NCI-H1092 treated with DMSO at 0.1 percent for 48 hours (cell line): Measurements from ENCODE around the gene OR52E2.
"Not testable (repeated sequence)": the region's sequence is repeated elsewhere in the genome, so short reads cannot be mapped to it uniquely, and the experiment has no call there.

Experiments
- DNase-seq: peaks from one replicate; lab custom pipeline; 2025; lab: John Stamatoyannopoulos, UW

Gene OR52E2

DNA sequence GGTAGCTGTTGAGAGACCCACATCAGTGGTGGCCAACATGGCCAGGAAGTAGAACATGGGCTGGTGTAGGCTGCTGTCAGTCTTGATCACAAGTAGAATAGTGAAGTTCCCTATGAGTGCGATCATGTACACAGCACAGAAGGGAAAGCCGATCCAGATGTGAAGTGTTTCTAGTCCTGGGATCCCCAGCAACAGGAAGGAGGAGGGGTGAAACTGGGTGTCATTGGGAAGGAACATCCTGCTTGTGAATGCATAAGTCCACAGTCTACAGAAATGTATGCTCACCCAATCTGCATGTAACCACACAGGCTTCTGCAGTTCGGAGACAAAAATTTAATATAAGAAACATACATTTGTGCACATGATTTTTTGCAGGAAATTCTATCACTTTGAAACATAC, at the start of gene OR52E2:
Gene OR52E2, minus strand, starts transcription at position 237 of the 400 bp plus-strand sequence. Its CDS starts 0 bp downstream, at position 237.
- no peak for DNase-seq

DNA sequence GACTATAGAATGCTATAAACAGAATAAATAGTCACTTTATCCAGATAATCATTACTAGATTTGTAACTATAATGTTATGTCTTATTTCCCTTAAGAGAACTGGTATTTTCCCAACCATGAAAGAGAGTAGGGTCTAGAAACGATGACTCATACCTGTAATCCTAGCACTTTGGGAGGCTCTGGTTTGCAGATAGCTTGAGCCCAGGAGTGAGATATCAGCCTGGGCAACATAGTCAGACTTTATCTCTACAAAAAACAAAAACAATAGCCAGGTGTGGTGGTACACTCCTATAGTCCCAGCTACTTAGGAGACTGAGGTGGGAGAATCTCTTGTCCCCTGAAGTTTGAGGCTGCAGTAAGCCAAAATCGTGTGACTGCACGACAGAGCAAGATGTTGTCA, 47.9 kb upstream of the OR52E2 start:
- DNase-seq: no peak

DNA sequence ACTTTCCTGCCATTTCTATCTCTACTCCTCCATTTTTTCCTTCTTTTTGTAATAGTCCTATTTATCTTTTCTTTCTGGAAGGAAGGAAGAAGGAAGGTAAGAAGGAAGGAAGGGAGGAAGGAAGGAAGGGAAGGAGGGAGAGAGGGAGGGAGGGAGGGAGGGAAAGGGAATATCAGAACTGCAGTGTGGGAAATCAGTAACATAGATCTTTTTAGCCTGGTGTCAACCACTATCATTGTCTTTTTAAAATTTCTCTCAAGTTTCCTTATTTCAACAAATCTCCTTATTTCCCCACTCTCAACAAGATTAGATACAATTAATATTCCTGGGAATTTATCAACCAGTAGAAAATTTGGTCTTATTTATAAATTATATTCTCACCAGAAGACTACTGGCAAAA, 43.6 kb upstream of the OR52E2 start:
- no peak for DNase-seq

DNA sequence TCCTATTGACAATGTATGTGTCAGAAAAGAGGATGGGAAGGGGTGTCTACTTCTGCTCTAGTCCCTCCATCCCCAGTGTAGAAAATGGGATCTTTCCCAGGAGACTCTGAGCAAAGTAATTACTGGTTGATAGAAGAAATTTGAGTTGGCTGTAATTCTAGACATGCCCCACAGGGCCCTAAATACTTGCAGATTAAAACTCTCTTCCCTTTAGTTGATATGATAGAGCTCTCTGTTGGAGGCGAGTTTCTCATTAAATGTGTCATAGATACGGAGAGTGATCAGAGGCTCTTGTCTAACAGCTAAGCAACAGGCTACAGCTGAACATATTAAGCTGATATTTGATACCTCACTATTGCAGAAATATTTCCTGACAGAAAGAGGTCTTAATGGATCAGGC, 42.8 kb upstream of the OR52E2 start:
- DNase-seq: no peak

DNA sequence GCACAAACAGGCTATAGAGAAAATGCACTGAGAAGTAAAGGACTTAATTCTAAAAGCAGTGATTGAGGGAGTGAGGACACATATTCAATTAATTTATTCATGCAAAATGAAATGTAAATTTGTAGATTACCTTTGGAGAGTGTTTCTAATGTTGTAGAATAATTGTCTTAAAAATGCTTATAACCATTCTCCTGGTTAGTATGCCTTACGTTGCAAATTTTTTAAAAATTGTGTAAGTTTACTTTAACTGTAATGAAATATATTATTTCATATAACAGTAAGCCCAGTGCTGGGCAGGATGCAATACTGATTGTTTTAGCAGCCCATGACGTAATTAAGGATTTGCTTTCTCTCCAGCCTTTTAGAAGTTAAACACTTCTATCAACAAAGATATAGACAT, 36.6 kb upstream of the OR52E2 start:
- DNase-seq: no peak

DNA sequence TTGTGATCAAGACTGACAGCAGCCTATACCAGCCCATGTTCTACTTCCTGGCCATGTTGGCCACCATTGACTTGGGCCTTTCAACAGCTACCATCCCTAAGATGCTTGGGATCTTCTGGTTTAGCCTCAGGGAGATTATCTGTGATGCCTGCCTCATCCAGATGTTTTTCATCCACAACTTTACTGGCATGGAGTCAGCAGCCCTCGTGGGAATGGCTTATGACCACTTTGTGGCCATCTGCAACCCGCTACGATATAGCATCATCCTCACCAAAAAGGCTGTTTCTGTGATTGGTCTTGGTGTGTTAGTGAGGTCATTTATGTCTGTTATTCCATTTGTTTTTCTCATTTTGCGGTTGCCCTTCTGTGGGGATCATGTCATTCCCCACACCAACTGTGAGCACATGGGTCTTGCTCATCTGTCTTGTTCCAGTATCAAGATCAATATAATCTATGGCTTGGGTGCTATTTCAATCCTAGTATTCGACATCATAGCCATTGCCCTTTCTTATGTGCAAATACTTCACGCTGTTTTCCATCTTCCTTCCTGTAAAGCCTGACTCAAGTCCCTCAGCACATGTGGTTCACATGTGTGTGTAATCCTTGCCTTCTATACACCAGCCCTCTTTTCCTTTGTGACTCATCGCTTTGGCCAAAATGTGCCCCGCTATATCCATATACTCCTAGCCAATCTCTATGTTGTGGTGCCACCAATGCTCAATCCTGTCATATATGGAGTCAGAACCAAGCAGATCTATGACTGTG, 33.6 kb upstream of the OR52E2 start:
- no peak for DNase-seq

DNA sequence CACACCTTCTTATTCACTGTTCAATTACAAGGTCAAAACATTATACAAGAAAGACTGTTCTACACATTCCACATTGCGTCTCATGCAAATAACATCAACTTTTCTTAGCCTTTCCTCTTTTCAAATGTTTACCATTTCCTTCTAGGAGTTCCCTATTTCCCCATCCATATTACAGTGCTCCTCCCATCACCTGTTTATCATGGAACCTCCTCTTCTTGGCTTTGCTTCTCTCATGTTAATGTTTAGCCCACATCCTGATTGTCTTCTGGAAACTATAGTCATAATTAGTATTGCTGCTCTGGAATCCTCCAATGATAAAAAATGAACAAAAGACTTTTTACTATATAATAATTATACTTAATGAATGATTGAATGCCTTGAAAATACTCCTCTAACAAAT, 31.2 kb upstream of the OR52E2 start:
- DNase-seq: no peak

DNA sequence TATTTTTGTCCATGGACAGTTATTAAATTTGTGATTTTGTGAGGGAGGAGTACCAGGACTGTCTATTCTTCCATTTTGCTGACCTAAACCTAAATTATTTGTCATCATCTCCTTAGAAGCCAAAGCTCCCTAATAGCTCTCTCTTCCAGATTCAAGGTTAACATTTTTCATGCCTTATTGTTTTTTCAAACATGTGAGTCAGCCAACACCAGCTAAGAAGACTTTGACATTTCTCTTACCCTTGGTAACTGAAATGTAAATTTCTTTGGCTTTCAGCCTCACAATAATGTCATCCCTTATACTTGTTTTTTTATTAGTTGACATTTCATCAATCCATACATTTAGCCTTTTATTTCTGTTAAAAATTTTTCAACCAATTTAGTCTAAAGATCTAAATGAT, 29.1 kb upstream of the OR52E2 start:
- DNase-seq: no peak

DNA sequence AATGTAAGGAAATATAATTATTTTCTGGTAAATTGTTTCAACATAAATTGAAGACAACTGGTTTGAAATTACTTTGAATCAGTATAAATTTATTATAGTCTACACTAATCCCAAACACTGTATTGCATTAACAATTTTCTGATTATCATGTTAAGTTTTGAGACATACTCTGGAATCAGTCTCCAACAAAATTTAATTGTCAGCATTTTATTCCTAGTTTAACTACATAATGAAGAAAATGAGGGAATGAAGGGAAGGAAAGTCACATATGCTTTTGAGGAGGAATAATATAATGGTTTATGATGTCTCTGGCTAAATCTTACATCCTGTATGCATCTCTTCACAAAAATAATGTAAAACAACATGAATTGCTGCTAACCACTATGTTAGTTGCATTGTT, 24.2 kb upstream of the OR52E2 start:
- no peak for DNase-seq

DNA sequence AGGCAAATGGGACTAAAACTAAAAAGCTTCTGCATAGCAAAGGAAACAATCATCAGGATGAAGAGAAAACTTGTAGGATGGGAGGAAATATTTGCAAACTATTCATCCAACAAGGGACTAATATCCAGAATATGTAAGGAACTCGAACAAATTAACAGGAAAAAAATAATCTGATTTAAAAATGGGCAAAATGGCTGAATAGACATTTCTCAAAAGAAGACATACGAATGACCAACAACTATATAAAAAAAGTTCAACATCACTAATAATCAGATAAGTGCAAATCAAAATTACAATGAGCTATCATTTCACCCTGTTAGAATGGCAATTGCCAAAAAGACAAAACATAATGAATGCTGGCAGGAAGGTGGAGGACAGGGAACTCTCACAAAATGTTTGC, 22.0 kb upstream of the OR52E2 start:
- no peak for DNase-seq

DNA sequence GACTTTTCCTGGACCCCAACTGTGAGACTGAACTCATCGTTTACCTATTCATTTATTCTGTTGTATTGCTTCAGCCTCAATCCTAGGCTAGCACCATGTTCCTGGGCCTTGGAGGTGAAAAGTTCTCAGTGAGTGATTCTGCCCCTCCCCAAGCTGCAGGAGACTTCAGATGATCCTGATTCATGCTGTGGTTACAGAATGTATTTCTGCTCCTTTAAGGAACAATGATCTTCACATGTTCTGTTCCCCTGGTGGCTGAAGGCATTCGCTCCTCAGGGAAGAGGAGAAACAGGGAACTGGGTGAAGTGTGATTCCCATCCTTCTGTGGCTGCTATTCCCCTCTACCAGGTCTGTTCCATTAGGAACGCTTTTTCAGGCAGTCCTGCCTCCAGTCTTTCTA, 12.4 kb upstream of the OR52E2 start:
- no peak for DNase-seq

DNA sequence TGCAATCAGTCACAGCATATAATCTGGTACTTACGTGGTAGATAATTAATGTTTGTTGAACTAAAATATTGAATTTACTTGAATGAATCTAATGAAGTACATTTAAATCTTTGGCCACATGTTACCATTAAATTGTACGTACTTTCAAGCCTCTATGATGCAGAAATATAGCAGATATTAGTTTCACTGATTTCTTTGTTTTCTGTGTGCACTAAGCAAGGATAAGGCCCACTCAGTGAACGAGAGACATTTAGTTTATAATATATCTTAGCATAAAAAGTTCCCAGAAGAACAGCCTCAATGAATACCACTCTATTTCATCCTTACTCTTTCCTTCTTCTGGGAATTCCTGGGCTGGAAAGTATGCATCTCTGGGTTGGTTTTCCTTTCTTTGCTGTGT, 9.8 kb upstream of the OR52E2 start, which contains the start of gene OR52E1:
Gene OR52E1, plus strand, starts transcription at position 301 of the 400 bp plus-strand sequence.
- DNase-seq: no peak

DNA sequence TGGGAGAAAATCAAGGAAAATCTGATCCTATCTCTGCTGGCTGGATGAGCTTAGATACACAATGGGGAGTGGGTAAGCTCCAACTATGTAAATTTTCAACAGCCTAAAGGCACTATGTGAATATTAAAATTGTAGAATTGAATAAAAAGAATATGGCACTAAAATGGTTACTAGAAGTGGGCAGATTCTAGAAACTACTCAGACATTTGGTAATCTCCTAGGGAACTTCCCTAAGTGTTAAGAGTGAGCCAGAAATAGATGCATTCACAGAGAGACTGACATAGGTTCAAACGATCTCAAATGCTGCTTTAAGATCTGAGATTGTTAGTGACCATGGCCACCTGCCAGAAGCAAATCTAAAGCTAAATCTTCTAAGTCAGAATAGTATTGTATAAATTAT, 5.6 kb upstream of the OR52E2 start:
- no peak for DNase-seq

DNA sequence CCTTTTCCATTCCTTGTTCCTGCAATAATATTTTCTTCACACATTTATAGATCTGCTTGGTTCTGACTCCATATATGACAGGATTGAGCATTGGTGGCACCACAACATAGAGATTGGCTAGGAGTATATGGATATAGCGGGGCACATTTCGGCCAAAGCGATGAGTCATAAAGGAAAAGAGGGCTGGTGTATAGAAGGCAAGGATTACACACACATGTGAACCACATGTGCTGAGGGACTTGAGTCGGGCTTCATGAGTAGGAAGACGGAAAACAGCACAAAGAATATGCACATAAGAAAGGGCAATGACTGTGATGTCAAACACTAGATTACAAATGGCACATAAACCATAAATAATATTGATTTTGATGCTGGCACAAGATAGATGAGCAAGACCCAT, 748 bp downstream of the OR52E2 start:
- DNase-seq: not testable (repeated sequence)

DNA sequence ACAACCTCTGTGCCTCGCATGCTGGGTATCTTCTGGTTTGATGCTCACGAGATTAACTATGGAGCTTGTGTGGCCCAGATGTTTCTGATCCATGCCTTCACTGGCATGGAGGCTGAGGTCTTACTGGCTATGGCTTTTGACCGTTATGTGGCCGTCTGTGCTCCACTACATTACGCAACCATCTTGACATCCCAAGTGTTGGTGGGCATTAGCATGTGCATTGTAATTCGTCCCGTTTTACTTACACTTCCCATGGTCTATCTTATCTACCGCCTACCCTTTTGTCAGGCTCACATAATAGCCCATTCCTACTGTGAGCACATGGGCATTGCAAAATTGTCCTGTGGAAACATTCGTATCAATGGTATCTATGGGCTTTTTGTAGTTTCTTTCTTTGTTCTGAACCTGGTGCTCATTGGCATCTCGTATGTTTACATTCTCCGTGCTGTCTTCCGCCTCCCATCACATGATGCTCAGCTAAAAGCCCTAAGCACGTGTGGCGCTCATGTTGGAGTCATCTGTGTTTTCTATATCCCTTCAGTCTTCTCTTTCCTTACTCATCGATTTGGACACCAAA, 12.6 kb downstream of the OR52E2 start:
- no peak for DNase-seq

DNA sequence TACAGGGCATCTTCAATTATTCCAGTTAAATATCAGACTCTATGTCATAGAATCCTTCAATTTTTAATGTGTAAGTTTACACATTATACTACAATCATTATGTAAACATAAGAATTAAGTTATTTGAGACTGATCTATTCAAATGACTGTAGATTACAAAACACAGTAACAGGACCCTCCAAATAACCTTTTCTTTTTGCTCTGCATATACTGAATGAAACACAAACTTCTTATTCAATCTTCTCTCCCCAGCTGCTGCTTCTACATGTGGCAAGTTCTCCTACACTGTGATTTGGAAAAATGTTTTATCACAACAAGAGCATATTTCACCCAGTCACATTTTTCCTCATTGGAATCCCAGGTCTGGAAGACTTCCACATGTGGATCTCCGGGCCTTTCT, 13.2 kb downstream of the OR52E2 start, which contains the start of gene OR52J3:
Gene OR52J3, plus strand, starts transcription at position 301 of the 400 bp plus-strand sequence. Its CDS starts 0 bp downstream, at position 301.
- no peak for DNase-seq

DNA sequence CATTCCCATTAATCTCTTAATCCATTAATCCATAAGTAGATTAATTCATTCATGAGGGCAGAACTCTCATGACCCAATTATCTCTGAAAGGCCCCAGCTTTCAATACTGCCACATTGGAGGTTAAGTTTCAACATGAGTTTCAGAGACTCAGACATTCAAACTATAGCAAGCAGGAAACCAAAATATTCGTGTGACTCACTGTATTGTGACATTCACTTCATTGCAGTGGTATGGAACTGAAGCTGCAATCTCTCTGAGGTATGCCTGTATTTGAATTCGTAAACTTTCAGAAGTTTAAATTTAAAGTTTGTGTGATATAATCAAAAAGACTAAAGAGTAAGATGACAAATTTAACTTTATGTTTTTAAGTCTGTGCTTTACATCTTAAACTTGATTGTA, 16.0 kb downstream of the OR52E2 start:
- no peak for DNase-seq

DNA sequence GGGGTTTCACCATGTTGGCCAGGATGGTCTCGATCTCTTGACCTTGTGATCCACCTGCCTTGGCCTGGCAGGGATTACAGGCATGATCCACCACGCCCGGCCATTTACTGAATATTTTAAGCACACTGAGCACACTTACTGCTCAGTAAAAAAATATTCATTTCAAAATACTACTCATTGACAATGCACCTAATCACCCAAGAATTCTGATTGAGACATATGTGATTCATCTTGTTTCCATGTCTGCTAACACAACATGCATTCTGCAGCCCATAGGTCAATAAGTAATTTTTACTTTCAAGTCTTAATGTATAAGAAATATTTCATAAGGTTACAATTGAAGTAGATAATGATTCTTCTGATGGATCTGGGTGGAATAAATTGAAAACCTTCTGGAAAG, 17.3 kb downstream of the OR52E2 start:
- DNase-seq: no peak

DNA sequence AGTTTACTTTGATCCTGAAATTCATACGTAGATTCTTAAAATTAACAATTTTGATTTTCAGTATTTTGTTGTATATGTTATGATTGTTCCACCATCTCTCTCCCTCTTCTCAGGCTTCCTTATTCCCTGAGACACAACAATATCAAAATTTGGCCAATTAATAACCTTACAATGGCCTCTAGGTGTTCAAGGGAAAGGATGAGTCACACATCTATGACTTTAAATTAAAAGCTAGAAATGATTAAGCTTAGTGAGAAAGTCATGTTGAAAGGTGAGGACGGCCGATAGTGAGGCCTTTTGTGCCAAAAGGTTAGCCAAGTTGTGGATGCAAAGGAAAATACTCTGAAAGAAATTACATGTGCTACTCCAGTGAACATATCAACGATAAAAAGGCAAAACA, 18.6 kb downstream of the OR52E2 start:
- no peak for DNase-seq

DNA sequence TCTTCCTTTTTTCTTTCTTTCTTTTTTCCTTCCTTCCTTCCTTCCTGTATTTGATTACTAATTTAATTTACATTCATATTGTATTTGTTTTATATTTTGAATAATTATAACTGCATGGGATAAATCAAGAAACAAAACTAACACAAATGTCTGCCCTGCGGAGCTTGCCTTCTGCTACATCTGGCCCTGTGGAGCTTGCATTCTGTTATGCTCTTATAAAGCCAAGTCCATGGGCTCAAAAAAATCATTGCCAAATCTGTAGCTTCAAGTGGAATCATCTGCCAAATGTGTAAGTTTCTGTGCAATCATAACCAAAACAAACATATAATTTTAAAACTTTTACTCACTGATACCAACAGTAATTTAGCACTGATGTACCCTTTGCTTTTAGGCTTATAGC, 21.1 kb downstream of the OR52E2 start:
- no peak for DNase-seq

DNA sequence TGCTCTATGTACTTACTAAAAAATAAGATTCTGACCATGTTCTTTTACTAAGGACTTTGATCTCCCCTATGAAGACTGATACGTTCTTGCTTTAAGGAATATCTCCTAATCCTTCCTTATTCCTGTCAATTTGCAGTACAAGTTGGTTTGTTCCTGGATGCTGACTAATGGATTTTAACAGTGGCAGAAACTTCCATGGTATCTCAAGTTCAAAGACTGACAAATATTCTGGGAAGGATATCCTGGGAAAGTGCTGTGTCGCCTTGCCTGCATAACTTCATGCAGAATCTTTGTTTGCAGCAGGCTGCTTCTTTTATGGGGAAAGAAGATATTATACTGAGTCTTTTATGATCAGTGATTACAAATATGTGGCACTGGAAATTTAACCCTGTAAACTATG, 21.5 kb downstream of the OR52E2 start:
- DNase-seq: no peak

DNA sequence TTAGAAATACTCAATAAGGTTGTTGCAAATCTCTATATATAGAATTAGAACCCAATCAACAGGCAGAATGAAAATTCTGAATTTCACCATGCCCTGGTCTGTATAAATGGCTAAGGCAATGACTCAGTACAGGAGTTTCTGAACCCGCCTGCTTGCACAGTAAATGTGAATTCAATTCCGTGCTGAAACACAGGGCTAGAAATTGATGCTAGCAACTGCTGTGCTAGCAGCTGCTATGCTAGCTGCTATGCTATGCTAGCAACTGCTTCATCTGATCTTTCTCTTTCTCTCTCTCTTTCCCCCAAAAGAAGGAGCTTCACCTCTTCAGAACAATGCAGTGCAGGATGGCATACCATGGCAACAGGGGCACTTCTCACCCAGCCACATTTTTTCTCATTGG, 22.8 kb downstream of the OR52E2 start:
- no peak for DNase-seq

DNA sequence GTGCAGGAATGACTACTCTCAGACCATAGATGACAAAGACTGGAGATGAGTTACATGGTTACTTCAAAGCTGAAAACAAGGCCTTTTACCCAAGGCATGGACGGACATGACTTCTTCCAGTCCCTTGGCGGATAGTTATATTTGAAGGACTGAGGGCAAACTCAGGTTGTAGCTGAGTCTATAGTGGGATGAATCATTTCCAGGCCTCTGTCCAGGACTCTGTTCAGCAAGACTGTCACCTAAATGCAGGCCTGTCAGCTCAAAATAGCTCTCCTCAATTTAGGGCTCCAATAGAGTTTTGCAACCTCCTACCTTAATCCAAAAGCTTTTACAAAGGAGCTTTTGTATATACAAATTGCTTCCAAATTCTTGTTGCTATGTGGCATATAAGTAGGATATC, 37.4 kb downstream of the OR52E2 start:
- DNase-seq: no peak

DNA sequence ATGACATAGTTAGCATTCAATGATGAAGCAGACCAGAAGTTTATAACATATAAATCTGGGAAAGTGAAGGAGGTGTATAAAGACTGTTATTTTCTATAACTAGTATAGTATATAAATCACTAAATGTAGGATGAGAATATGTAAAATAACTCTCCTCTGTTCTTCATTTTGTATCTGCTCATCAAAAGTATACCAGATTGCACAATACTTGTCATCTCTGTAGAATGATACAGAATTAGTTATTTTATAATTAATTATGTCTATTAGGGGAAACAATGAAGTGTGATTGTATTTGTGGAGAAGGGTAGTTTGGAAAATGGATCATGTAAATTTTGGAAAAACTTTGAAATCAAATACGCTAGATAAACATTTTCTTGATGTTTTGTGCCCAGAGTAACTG, 46.4 kb downstream of the OR52E2 start:
- DNase-seq: no peak
